Measurements from ENCODE around the gene RAB39A. TPM values are rescaled to one million over a fixed set of nuclear protein-coding genes. Genes with fewer than 3 reads are reported as not detected.

Gene RAB39A
- total RNA-seq, 1 donor from 2014 or later = 2.3 TPM

- intact Hi-C loops (cut with DNase I) = no loop called here
- no peak for DNase-seq (ENCODE audit: low spot score)
- ATAC-seq = no peak
Observed at GRCh38 chr11:107956543-107956942, 28.3 kb downstream of the RAB39A start.

DNA sequence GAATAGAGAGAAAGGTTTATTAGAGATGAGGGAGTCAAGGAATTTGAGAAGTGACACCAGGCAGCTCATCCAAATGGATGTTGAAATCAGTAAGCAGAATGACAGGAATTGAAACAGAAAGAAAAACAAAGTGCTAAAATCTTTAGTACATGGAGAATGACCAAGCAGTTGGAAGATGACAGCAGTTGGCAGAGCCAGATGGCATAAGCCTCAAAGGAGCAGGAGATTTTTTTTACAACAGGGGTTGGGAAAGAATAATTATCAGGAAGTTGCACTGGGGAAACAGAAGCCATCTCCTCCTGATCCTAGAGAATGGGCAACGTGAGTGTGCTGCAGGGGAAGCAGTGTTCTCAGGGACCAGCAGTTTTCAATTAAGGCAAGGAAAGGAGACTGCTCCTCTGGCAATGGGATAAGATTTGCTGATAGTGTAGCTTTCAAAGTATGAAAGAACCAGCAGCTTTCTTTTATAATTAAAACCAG lies 28.9 kb downstream of the RAB39A start:
- intact Hi-C loops (cut with DNase I) = no loop called here
- DNase-seq (ENCODE audit: low spot score) = no peak
- ATAC-seq = peak; percentile 95

GRCh38 chr11:107961480-107961879 lies 33.2 kb downstream of the RAB39A start:
- no peak for ATAC-seq
- intact Hi-C loops (cut with DNase I) = no loop called here

DNA sequence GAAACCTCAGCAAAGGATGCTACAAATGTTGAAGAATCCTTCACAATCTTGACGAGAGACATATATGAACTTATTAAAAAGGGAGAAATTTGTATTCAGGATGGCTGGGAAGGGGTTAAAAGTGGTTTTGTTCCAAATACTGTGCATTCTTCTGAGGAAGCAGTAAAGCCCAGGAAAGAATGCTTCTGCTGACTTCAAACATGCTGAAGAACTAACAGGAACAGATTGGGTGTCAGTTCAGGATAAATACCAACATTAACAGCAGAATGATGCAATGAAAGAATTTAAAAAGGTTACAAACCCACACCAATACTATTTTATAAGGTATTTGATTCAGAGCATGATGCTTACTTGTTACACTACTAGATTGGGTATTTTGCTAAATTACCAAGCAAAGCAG lies 33.9 kb downstream of the RAB39A start:
- intact Hi-C loops (cut with DNase I) = no loop called here
- no peak for ATAC-seq
- DNase-seq (ENCODE audit: low spot score) = no peak

More at GRCh38 chr11:107961480-107961879, 33.2 kb downstream of the RAB39A start:
- no peak for DNase-seq (ENCODE audit: low spot score)

GRCh38 chr11:107963091-107963490 lies 34.8 kb downstream of the RAB39A start:
- no peak for DNase-seq (ENCODE audit: low spot score)
- intact Hi-C loops (cut with DNase I) = no loop called here
- ATAC-seq = no peak

DNA sequence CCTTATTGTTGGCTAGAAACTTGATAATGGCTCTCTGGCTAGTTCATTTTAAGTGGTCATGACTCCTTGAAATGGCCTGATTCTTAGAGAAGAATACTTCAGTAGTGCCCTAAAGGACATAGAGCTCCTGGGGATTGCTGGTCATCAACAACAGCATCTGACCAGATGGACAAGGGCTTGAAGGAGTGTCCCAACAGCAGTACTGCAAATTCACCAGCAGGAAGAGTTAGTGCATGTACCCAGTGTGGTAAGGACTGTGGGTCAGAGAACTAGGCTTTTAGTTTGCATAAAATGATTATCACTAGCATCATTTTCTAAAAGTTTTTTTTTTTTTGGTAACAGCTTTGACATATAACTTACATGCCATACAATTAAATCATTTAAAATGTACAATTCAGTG lies 41.0 kb downstream of the RAB39A start:
- DNase-seq (ENCODE audit: low spot score) (no peak), ATAC-seq (no peak)
- intact Hi-C loops (cut with DNase I) = no loop called here

GRCh38 chr11:107970049-107970448 lies 41.8 kb downstream of the RAB39A start:
- no peak for ATAC-seq
- no peak for DNase-seq (ENCODE audit: low spot score)
- intact Hi-C loops (cut with DNase I) = no loop called here

GRCh38 chr11:107973641-107974040 lies 45.4 kb downstream of the RAB39A start:
- ATAC-seq (no peak), DNase-seq (ENCODE audit: low spot score) (no peak)
- intact Hi-C loops (cut with DNase I) = no loop called here

DNA sequence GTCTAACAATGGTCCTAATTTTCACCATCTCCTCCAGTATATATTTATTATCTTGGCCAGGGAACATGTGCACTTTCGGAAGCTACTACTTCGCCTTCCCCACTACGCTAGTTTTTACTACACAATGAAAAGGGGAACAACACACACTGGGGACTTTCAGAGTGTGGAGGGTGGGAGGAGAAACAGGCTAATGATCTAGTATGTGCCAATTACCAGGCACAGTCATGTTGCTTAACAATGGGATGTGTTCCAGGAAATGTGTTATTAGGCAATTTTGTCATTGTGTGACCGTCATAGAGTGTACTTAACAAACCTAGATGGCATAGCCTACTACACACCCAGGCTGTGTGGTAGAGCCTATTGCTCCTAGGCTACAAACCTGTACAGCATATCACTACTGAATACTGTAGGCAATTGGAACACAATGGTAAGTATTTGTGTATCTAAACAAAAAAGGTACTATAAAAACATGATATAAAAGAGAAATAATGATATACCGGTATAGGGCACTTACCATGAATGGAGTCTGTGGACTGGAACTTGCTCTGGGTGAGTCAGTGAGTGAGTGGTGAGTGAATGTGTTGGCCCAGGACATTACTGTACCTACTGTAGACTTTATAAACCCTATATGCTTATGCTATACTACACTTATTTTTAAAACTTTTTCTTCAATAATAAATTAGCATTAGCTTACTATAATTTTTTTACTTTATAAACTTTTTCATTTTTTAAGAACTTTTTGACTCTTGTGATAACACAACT lies 60.3 kb downstream of the RAB39A start:
- DNase-seq (ENCODE audit: low spot score) = no peak
- no peak for ATAC-seq
- intact Hi-C loops (cut with DNase I) = no loop called here

- intact Hi-C loops (cut with DNase I) = no loop called here
- no peak for DNase-seq (ENCODE audit: low spot score)
Observed at GRCh38 chr11:107991868-107992414, 63.7 kb downstream of the RAB39A start.

GRCh38 chr11:107996006-107996776 lies 67.9 kb downstream of the RAB39A start:
- ATAC-seq (no peak), DNase-seq (ENCODE audit: low spot score) (no peak)
- intact Hi-C loops (cut with DNase I) = no loop called here

More at GRCh38 chr11:107991868-107992414, 63.7 kb downstream of the RAB39A start:
- ATAC-seq = no peak

GRCh38 chr11:107998761-107999160 lies 70.5 kb downstream of the RAB39A start:
- ATAC-seq = no peak

DNA sequence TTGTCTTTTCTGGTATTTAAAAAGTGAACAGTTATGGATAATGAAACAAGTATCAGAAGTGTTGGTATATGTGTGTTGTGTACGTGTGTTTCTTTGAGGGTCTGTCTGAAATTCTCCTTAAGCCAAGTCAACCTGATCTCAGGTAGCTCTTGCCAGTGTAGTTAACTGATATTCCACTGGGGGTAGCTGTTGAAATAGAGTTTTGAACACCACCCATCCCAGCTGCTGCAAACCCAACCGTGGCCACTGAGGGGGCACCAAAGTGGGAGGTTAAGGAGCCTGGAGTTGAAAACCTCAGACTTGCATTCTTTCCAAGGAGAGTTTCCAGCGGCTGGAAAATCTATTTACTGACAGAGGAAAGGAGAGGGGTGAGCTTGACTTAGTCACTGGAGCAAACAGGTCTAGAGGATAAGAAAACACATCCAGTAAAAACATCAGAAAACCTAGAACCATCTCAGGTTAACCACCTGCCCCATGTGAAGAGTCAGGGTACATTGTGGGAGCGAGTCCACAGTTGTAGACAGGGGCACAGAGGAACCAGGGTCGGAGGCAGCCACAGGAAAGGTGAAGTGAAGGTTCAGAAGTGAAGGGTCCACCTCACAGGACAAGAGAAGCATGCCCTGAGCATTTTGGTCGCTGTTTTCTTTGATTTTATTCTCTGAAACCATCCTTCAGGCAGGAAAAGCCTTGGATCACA lies 71.7 kb downstream of the RAB39A start:
- no peak for ATAC-seq
- DNase-seq (ENCODE audit: low spot score) = no peak
- intact Hi-C loops (cut with DNase I) = no loop called here

More at GRCh38 chr11:107998761-107999160, 70.5 kb downstream of the RAB39A start:
- DNase-seq (ENCODE audit: low spot score) = no peak
- intact Hi-C loops (cut with DNase I) = no loop called here

DNA sequence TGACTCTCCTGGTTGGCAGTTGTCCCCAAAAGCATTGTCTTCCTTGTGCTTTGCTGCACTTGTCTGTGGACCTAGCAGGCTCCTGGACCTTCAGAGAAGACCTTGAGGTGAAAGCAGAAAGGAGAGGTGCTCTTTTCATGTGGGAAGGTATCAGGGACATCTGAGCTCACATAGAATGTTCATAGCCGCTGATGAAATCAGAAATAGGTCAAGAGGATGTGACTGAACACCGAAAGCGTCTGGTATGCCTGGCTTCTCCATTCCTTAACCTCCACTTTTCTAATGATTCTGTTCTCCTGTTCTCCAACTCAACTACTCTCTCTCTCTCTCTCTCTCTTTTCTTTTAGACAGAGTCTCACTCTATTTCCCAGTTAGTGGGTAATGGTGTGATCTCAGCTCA lies 74.2 kb downstream of the RAB39A start:
- intact Hi-C loops (cut with DNase I) = no loop called here
- DNase-seq (ENCODE audit: low spot score) (no peak), ATAC-seq (no peak)

DNA sequence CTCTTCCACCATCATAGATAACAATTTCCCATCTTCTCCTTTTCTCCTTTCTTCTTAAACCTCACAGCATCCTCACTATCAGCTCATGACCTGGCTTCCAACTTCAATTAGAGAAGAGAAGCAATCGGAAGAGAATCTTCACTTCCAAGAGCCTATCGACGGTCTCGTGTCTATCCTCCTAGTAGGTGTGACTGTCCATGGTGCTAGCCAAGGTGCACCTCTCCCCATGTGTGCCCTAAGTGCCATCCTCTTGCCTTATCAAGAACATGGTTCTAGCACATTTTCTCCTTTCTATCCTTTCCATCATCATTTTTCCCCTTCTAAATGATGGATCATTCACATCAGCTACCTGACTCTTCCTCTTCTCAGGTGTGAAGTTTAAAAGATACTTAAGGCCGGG lies 75.4 kb downstream of the RAB39A start:
- intact Hi-C loops (cut with DNase I) = no loop called here
- no peak for ATAC-seq
- no peak for DNase-seq (ENCODE audit: low spot score)

GRCh38 chr11:108007819-108008218 lies 79.6 kb downstream of the RAB39A start:
- no peak for ATAC-seq
- intact Hi-C loops (cut with DNase I) = no loop called here
- no peak for DNase-seq (ENCODE audit: low spot score)

- ATAC-seq = peak; percentile 99
- peak; percentile 97 for DNase-seq (ENCODE audit: low spot score)
- intact Hi-C loops (cut with DNase I) = no loop called here
Observed at GRCh38 chr11:108008656-108009496, 80.6 kb downstream of the RAB39A start, which contains the start of gene CUL5. TSS of gene CUL5 (plus strand) at chr11:108008898. CDS start at chr11:108009349, 451 bp downstream.

All from sciatic nerve (tissue), 2 donors.